Central memory CD8-positive, alpha-beta T cell (primary cell): ENCODE results near the gene ZFYVE1.
"Not testable (repeated sequence)": the region's sequence is repeated elsewhere in the genome, so short reads cannot be mapped to it uniquely, and the experiment has no call there.

Source experiments
- ATAC-seq: fragments of 150-1000 bp; cut with Tn5 transposase; replicated peaks from 2 replicates; pipeline ENCODE4 v1.10.0; 2022; ENCODE audit warnings: mild to moderate bottlenecking, moderate FRiP score, moderate number of reproducible peaks; ENCODE audit not compliant: poor library complexity, severe bottlenecking; ENCODE audit errors: extremely low read depth
- DNase-seq, 2 donors: peaks; one replicate each; pipeline ENCODE4 v3.0.0; 2021; ENCODE audit warnings: low spot score in 2 of 2
- H3K27ac Mint-ChIP-seq: one replicate; pipeline ENCODE4 v1.8.0; 2022; ENCODE audit warnings: low read depth, mild to moderate bottlenecking, moderate library complexity, mixed read lengths
- H3K27me3 Mint-ChIP-seq: one replicate; pipeline ENCODE4 v1.8.0; 2022; ENCODE audit warnings: mixed read lengths
- H3K36me3 Mint-ChIP-seq: one replicate; pipeline ENCODE4 v1.8.0; 2022; ENCODE audit warnings: mild to moderate bottlenecking, moderate library complexity, mixed read lengths; ENCODE audit not compliant: insufficient read depth
- H3K4me1 Mint-ChIP-seq: one replicate; pipeline ENCODE4 v1.8.0; 2022; ENCODE audit warnings: mixed read lengths
- H3K4me3 Mint-ChIP-seq: one replicate; pipeline ENCODE4 v1.8.0; 2022; ENCODE audit warnings: mild to moderate bottlenecking, moderate library complexity, mixed read lengths
- H3K9me3 Mint-ChIP-seq: one replicate; pipeline ENCODE4 v1.8.0; 2022; ENCODE audit warnings: mixed read lengths

The ZFYVE1 gene, protein sequence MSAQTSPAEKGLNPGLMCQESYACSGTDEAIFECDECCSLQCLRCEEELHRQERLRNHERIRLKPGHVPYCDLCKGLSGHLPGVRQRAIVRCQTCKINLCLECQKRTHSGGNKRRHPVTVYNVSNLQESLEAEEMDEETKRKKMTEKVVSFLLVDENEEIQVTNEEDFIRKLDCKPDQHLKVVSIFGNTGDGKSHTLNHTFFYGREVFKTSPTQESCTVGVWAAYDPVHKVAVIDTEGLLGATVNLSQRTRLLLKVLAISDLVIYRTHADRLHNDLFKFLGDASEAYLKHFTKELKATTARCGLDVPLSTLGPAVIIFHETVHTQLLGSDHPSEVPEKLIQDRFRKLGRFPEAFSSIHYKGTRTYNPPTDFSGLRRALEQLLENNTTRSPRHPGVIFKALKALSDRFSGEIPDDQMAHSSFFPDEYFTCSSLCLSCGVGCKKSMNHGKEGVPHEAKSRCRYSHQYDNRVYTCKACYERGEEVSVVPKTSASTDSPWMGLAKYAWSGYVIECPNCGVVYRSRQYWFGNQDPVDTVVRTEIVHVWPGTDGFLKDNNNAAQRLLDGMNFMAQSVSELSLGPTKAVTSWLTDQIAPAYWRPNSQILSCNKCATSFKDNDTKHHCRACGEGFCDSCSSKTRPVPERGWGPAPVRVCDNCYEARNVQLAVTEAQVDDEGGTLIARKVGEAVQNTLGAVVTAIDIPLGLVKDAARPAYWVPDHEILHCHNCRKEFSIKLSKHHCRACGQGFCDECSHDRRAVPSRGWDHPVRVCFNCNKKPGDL

DNA sequence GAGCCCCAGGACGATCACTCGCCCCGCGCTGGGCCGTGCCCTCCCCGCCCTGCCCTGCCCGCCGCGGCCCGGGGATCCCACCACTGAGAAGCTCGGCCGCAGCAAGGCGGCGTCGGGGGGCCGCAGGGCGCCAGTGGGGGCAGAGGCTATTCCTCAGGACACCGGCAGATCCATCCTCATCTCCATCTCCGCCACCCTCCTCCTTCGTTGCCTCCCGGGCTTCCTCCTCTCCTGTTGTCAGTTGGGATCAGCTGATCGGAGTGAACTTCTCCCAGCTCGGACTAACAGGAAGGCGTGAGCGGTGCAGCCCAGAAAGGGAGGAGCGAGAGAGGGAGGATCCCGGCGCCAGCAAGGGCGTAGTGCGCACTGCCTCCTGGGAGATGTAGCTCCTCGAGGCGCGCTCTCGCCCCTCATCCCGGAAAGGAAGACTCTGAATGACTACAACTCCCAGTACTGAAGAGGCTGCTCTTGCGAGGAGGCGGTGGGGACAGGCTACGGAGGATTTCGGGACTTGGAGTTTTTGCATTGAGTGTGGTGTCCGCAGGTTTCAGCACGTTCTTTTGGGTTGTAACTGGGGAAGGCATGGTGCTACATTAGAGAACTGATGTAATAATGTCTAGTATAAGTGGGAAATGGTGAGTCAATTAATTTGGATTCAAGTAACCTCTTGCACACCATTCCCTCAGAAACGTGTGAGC is at the start of gene ZFYVE1:
ZFYVE1 (minus strand) TSS at position 262 of the 698 bp plus-strand sequence. CDS start 2,598 bp downstream, outside the sequence.
- no peaks in the 10 kb centered on the region for H3K9me3 Mint-ChIP-seq
- peaks cover 45% of the 10 kb centered on the region for H3K4me1 Mint-ChIP-seq
- peak within 1 kb of the TSS; percentile 94 for H3K27ac Mint-ChIP-seq
- no peaks in the 10 kb centered on the region for H3K27me3 Mint-ChIP-seq
- peak within 1 kb of the TSS; percentile 91 for H3K4me3 Mint-ChIP-seq
- peak; percentile 73 to 82 for DNase-seq
- peak; percentile 100 for ATAC-seq
- peaks cover 15% of the 10 kb centered on the region for H3K36me3 Mint-ChIP-seq

DNA sequence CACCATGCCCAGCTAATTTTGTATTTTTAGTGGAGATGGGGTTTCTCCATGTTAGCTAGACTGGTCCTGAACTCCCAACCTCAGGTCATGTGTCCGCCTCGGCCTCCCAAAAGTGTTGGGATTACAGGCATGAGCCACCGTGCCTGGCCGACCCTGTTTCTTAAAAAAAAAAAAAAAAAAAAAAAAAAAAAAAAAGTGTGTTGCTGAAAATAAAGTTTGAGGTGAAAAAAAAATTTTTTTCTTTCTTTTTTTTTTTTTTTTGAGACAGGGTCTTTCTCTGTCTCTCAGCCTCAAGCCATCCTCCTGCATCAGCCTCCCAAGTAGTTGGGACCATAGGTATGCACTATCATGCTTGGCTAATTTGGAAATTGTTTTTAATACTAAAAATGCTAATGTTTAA is 42.7 kb upstream of the ZFYVE1 start:
- peaks cover 12% of the 10 kb centered on the region for H3K4me1 Mint-ChIP-seq
- no peak overlapping the region for H3K4me3 Mint-ChIP-seq
- no peak overlapping the region for H3K27ac Mint-ChIP-seq

DNA sequence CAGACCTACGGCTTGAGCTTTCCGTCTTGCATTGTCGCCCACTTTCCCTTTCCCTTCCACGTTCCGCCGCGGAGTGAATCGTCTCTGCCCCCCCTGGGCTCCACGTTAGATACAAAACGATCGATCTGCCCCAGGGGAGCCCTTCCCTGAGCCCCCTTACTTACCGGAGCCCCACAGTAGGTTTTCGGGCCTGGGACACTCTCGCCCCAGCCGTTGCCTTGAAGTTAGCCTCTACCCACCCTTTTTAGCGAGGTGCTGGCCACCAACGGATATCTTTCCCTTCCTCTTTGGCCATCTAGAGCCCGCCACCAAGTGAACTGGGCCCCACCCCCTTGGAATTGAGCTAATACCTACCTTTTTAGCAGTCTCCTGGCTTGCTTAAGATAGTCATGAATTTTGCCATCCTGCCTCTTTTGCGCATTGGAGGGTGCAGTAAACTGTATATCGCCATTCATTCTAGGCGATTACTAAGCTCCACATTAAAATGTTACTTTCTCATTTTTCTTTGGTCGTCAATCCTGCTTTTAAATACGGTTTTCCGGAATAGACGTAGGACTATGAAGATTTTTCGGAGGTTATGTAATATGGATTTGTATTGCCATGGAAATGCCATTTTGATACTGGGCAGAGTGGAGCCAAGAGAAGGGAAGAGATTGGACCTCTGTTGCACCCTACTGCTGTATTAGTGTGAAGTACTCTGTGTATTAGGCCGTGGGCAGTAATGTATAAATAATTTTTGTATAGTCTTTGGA is 32.2 kb upstream of the ZFYVE1 start:
- DNase-seq (no peak), ATAC-seq (no peak)
- Mint-ChIP-seq H3K4me3 (no peak overlapping the region), H3K27ac (no peak overlapping the region), H3K36me3 (peaks cover 14% of the 10 kb centered on the region), H3K9me3 (no peaks in the 10 kb centered on the region), H3K4me1 (peaks cover 37% of the 10 kb centered on the region), H3K27me3 (no peaks in the 10 kb centered on the region)

More for the DNA sequence above, 42.7 kb upstream of the ZFYVE1 start:
- Mint-ChIP-seq H3K36me3 (peaks cover 54% of the 10 kb centered on the region), H3K9me3 (no peaks in the 10 kb centered on the region), H3K27me3 (no peaks in the 10 kb centered on the region)
- ATAC-seq (no peak), DNase-seq (no peak)

DNA sequence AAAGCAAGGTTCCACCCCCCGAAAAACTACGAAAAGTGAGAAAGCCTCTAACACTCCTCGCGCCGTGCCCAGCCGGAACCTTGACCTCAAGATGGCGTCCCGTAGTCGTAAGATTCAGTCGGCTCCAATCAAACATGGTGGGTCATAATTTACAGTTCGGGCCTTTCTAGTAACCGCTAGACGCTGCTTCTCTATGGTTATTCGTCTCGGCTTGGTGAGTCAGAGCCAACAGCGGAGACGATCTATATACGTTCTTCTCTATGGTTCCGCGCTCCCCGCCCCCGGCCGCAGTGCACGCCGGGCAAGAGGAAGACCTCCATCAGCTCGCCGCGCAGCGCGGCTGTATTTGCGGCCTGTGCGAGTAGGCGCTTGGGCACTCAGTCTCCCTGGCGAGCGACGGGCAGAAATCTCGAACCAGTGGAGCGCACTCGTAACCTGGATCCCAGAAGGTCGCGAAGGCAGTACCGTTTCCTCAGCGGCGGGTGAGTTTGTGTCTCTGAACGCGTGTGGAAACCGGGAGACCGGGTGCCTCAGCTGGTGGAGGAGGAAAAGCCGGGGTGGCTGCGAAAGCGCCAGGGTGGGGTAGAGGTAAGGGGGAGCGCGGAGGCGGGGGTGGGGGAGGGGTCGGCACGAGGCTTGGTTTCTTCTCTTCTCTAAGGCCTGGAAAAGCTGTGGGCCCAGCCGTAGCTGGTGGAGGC is 31.5 kb upstream of the ZFYVE1 start, which contains the start of gene RBM25:
RBM25 (plus strand) TSS at position 311 of the 698 bp plus-strand sequence. CDS start 13,108 bp downstream, outside the sequence.
- no peaks in the 10 kb centered on the region for H3K9me3 Mint-ChIP-seq
- no peak within 1 kb of the TSS for H3K27ac Mint-ChIP-seq
- H3K4me3 Mint-ChIP-seq = no peak within 1 kb of the TSS
- DNase-seq (peak; percentile 83 to 95), ATAC-seq (peak; percentile 93)
- H3K4me1 Mint-ChIP-seq = peaks cover 29% of the 10 kb centered on the region
- peaks cover 8% of the 10 kb centered on the region for H3K36me3 Mint-ChIP-seq
- H3K27me3 Mint-ChIP-seq = no peaks in the 10 kb centered on the region

DNA sequence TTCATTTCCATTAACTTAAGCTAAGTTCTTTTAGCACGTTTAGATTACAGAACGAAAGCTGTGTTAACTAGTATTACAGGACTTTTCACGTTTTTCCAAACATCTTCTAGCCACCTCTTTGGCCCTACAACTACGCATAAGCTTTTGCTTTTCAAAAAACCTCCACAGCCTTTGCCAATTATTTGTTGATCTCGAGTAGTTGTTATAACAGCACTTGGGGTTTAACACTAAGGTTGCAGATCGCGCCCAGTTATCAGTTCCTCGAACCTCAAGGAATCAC is 31.0 kb upstream of the ZFYVE1 start:
- DNase-seq (no peak), ATAC-seq (no peak)
- Mint-ChIP-seq H3K27ac (no peak overlapping the region), H3K36me3 (peaks cover 8% of the 10 kb centered on the region), H3K4me3 (no peak overlapping the region), H3K9me3 (no peaks in the 10 kb centered on the region), H3K27me3 (no peaks in the 10 kb centered on the region), H3K4me1 (peaks cover 27% of the 10 kb centered on the region)

DNA sequence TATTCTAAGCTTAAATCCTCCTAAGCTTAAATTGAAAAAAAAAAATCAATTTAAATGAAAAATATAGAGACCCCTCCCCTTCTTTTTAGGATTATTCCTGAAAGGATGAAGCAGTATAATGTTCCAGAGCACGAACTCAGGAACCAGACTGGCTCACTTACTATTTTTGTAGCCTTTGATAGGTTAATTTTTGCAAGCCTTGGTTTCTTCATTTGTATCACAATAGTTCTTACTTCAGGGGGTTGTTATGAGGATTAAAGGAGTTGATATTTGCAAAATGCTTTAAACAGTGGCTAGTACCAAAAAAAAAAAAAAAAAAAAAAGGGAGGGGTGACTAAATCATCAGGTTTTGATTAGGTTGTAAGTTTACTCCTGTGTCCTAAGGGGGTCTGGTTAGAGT is 28.3 kb upstream of the ZFYVE1 start:
- H3K4me3 Mint-ChIP-seq = no peak overlapping the region
- ATAC-seq = no peak
- H3K27me3 Mint-ChIP-seq = no peaks in the 10 kb centered on the region
- no peaks in the 10 kb centered on the region for H3K9me3 Mint-ChIP-seq
- no peak overlapping the region for H3K27ac Mint-ChIP-seq
- H3K4me1 Mint-ChIP-seq = peaks cover 8% of the 10 kb centered on the region
- no peak for DNase-seq
- H3K36me3 Mint-ChIP-seq = no peaks in the 10 kb centered on the region

DNA sequence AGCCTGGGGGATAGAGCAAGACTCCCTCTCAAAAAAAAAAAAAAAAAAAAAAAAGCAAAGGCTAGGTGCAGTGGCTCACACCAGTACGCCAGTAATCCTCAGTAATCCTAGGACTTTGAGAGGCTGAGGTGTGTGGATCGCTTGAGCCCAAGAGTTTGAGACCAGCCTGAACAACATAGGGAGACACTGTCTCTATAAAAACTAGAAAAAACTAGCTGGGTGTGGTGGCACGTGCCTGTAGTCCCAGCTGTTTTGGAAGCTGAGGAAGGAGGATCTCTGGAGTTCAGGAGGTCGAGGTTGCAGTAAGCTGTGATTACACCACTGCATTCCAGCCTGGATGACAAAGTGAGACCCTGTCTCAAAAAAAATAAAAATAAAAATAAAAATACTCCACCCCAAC is 22.5 kb upstream of the ZFYVE1 start:
- ATAC-seq (no peak), DNase-seq (no peak)
- Mint-ChIP-seq H3K27me3 (no peaks in the 10 kb centered on the region), H3K36me3 (peaks cover 2% of the 10 kb centered on the region), H3K4me3 (no peak overlapping the region), H3K27ac (no peak overlapping the region), H3K4me1 (no peaks in the 10 kb centered on the region), H3K9me3 (no peaks in the 10 kb centered on the region)

DNA sequence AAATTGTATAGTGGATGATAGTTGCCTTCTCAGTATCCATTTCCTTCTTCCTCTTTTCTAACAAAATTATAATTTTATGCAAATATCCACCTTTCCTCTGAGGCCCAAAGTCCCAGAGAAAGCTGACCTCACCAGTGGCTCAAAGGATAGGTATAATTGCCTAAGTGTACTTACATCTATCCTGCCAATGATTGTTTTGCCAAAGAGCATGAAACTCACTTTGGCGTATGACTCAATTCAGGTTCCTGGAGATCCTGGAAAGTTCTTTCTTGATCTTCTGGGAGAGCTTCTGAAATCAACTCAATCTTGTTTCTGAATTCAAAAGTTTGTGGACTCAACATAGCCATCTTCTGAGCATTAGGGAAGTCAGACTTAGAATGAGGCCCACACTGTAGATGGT is 20.9 kb upstream of the ZFYVE1 start:
- ATAC-seq (no peak), DNase-seq (no peak)
- Mint-ChIP-seq H3K9me3 (no peaks in the 10 kb centered on the region), H3K4me1 (no peaks in the 10 kb centered on the region), H3K27ac (no peak overlapping the region), H3K36me3 (peaks cover 2% of the 10 kb centered on the region), H3K4me3 (no peak overlapping the region), H3K27me3 (no peaks in the 10 kb centered on the region)

DNA sequence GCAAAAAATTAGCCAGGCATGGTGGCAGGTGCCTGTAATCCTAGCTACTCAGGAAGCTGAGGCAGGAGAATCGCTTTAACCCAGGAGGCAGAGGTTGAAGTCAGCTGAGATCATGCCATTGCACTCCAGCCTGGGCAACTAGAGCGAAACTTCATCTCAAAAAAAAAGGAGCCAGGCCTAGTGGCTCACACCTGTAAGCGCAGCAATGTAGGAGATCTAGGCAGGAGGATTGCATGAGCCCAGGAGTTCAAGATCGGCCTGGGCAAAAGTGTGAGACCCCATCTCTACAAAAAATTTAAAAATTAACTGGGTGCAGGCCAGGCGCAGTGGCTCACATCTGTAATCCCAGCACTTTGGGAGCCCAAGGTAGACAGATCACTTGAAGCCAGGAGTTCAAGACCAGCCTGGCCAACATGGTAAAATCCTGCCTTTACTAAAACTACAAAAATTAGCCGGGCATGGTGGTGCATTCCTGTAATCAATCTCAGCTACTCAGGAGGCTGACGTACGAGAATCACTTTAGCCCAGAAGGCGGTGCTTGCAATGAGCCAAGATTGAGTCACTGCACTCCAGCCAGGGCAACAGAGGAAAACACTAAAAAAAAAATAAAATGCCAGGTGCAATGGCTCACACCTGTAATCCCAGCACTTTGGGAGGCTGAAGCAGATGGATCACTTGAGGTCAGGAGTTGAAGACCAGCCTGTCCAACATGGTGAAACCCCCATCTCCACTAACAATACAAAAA is 10.0 kb upstream of the ZFYVE1 start:
- not testable (repeated sequence) for ATAC-seq

DNA sequence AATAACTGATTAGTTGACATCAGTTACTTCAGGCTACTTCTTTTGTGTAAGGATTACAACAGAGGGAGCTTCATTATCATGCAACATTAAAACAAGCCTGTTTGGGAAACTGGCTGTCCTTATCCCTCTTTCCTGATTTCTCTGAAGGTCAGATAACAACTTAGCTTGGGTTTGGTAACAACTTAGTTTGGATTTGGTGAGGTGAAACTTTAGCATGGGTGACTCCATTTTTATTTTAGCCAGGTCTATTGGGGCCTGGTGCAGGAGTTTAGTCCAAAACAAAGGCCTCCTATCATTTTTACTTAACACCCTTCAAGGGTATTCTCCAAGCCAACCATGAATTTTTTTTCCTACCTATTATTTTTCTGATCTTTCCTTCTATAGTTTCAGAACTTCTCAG is 1.1 kb upstream of the ZFYVE1 start:
- Mint-ChIP-seq H3K4me1 (peaks cover 35% of the 10 kb centered on the region), H3K27me3 (no peaks in the 10 kb centered on the region), H3K36me3 (peaks cover 8% of the 10 kb centered on the region), H3K4me3 (peak overlapping the region; percentile 91), H3K9me3 (no peaks in the 10 kb centered on the region), H3K27ac (no peak overlapping the region)
- DNase-seq (no peak), ATAC-seq (no peak)

More for the DNA sequence above, 10.0 kb upstream of the ZFYVE1 start:
- H3K27me3 Mint-ChIP-seq, H3K36me3 Mint-ChIP-seq, DNase-seq, H3K9me3 Mint-ChIP-seq, H3K27ac Mint-ChIP-seq, H3K4me3 Mint-ChIP-seq, H3K4me1 Mint-ChIP-seq: not testable (repeated sequence)

DNA sequence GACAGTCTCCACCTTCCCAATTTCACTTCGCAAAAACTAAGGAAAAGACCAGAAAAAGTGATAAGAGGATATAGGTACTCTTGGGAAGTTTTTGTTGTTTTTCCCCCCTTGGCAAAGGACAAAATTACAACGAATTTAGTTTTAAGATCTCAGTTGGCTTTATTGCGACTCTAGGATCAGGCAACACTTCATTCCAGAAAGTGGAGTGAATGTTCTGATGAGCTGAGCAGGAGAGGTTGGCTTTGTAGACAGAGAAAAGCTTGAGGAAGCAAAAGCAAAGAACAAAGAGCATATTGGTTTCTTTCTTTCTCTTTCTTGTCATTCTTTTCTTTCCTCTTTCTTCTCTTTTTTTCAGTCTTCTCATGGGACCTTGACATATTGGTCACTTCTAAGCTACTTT is 640 bp upstream of the ZFYVE1 start:
- Mint-ChIP-seq H3K27me3 (no peaks in the 10 kb centered on the region), H3K27ac (peak overlapping the region; percentile 94), H3K36me3 (peaks cover 9% of the 10 kb centered on the region), H3K9me3 (no peaks in the 10 kb centered on the region), H3K4me1 (peaks cover 39% of the 10 kb centered on the region), H3K4me3 (peak overlapping the region; percentile 91)
- DNase-seq (no peak), ATAC-seq (no peak)
